Common myeloid progenitor, CD34-positive (primary cell): Measurements from ENCODE around the gene ACSM3.

Experiments used
- CTCF ChIA-PET: fragments of 350-600 bp; sonication (Branson Sonifier 250); formaldehyde crosslinking; loops from one replicate; lab custom pipeline; 2021; ENCODE audit warnings: antibody characterized with exemption; lab: Charles Lee
- POLR2A ChIA-PET: fragments of 350-600 bp; sonication (Branson Sonifier 250); formaldehyde crosslinking; loops from one replicate; lab custom pipeline; 2021; ENCODE audit warnings: antibody characterized with exemption; lab: Charles Lee
- DNase-seq, 3 donors: peaks; one replicate each; pipeline versions ENCODE4 v3.0.0 to v3.0.0-alpha.2; 2013
- H3K27ac ChIP-seq, 2 experiments: 1 replicate in 1 of 2; 2 replicates in 1 of 2; pipeline ENCODE4 v1.7.0; 2013; ENCODE audit warnings: inconsistent platforms in 2 of 2, low read length in 2 of 2, mild to moderate bottlenecking in 2 of 2, low read depth in 1 of 2, moderate library complexity in 1 of 2; ENCODE audit not compliant: severe bottlenecking in 2 of 2, insufficient read depth in 1 of 2, poor library complexity in 1 of 2
- H3K27me3 ChIP-seq, 5 experiments: replicated peaks in 2 of 5; 1 replicate in 3 of 5; 2 replicates in 2 of 5; pipeline versions ENCODE4 v1.6.1 to v1.7.0; 2013; ENCODE audit warnings: low read length in 4 of 5, mild to moderate bottlenecking in 2 of 5, moderate library complexity in 2 of 5, inconsistent platforms in 1 of 5; ENCODE audit not compliant: insufficient read depth in 5 of 5, control insufficient read depth in 4 of 5
- H3K36me3 ChIP-seq, 4 experiments: 1 replicate in 2 of 4; 2 replicates in 2 of 4; pipeline versions ENCODE4 v1.6.1 to v1.7.0; 2013; ENCODE audit warnings: low read length in 3 of 4, control low read depth in 1 of 4, mild to moderate bottlenecking in 1 of 4; ENCODE audit not compliant: control insufficient read depth in 4 of 4, insufficient read depth in 4 of 4
- H3K4me1 ChIP-seq, 4 experiments: 1 replicate in 3 of 4; 2 replicates in 1 of 4; pipeline versions ENCODE4 v1.6.1 to v1.7.1; 2013; ENCODE audit warnings: low read length in 3 of 4, mild to moderate bottlenecking in 3 of 4, control low read depth in 1 of 4, inconsistent platforms in 1 of 4, moderate library complexity in 1 of 4; ENCODE audit not compliant: control insufficient read depth in 4 of 4, insufficient read depth in 4 of 4; ENCODE audit errors: control extremely low read depth in 1 of 4
- H3K4me3 ChIP-seq, 7 experiments: 1 replicate in 4 of 7; 2 replicates in 3 of 7; pipeline versions ENCODE4 v1.5.1 to v1.7.0; 2013; ENCODE audit warnings: mild to moderate bottlenecking in 7 of 7, low read length in 6 of 7, moderate library complexity in 6 of 7, inconsistent platforms in 2 of 7, low read depth in 2 of 7, control low read depth in 1 of 7; ENCODE audit not compliant: insufficient read depth in 4 of 7, control insufficient read depth in 1 of 7; ENCODE audit errors: extremely low read depth in 1 of 7
- H3K9me3 ChIP-seq, 5 experiments: 1 replicate in 4 of 5; 2 replicates in 1 of 5; pipeline versions ENCODE4 v1.6.1 to v1.7.1; 2013; ENCODE audit warnings: low read length in 4 of 5, mild to moderate bottlenecking in 2 of 5, inconsistent platforms in 1 of 5, low read depth in 1 of 5, moderate library complexity in 1 of 5; ENCODE audit not compliant: control insufficient read depth in 4 of 5, insufficient read depth in 2 of 5; ENCODE audit errors: control extremely low read depth in 1 of 5
- WGBS: methylation state at CpG from one replicate; pipeline ENCODE4 v1.1.5; 2013; ENCODE audit not compliant: insufficient coverage; 5-methylcytosine and 5-hydroxymethylcytosine counted together

Gene ACSM3

GRCh38 chr16:20765732-20766131 lies 1.9 kb downstream of the ACSM3 start:
- WGBS, result no CpG with 5 or more reads among the region's 2 CpGs
- DNase-seq, result no peak
- Histone ChIP-seq H3K4me1 (peaks cover 0 to 35% (median 19%) of the 10 kb centered on the region in 4 experiments), H3K36me3 (peaks cover 0 to 6% (median under 1%) of the 10 kb centered on the region in 4 experiments), H3K9me3 (peaks cover 0 to 16% (median 5%) of the 10 kb centered on the region in 5 experiments), H3K4me3 (peak overlapping the region in 1 of 7 experiments; percentile 51), H3K27me3 (no peaks in the 10 kb centered on the region), H3K27ac (peak overlapping the region in 1 of 2 experiments; percentile 55)
- ChIA-PET CTCF (interaction anchor here (1.4 to 3.1 kb wide), 3 partner anchors 10 to 125 kb away, joined by 3 to 9 read pairs (median 8); no protein-coding TSS in a partner anchor), POLR2A (no interaction called here)

- no peaks in the 10 kb centered on the region for H3K27me3 ChIP-seq
- ChIA-PET CTCF (interaction anchor here (1.4 to 3.1 kb wide), 2 partner anchors 21 to 125 kb away, joined by 3 to 9 read pairs; no protein-coding TSS in a partner anchor), POLR2A (no interaction called here)
- no CpG with 5 or more reads among the region's 5 CpGs for WGBS
- H3K4me3 ChIP-seq, result no peak overlapping the region
- DNase-seq, result no peak
- H3K9me3 ChIP-seq, result peaks cover 0 to 12% (median 3%) of the 10 kb centered on the region in 5 experiments
- no peak overlapping the region for H3K27ac ChIP-seq
- H3K4me1 ChIP-seq, result peaks cover 0 to 35% (median 19%) of the 10 kb centered on the region in 4 experiments
- H3K36me3 ChIP-seq, result peaks cover 0 to 8% (median under 1%) of the 10 kb centered on the region in 4 experiments
These were observed 2.5 kb downstream of the ACSM3 start for GRCh38 chr16:20766294-20766693.

- no peak overlapping the region for H3K4me3 ChIP-seq
- no peak overlapping the region for H3K27ac ChIP-seq
- ChIA-PET POLR2A (no interaction called here), CTCF (no interaction called here)
- no peak for DNase-seq
- H3K9me3 ChIP-seq, result no peaks in the 10 kb centered on the region
- H3K36me3 ChIP-seq, result peaks cover 0 to 8% (median under 1%) of the 10 kb centered on the region in 4 experiments
- H3K4me1 ChIP-seq, result peaks cover 0 to 35% (median 19%) of the 10 kb centered on the region in 4 experiments
- H3K27me3 ChIP-seq, result no peaks in the 10 kb centered on the region
These were observed 3.8 kb downstream of the ACSM3 start for GRCh38 chr16:20767577-20767976.

GRCh38 chr16:20768121-20768520 lies 4.3 kb downstream of the ACSM3 start:
- WGBS, result 100% methylated on average over 1 of the region's 1 CpG
- ChIA-PET CTCF (no interaction called here), POLR2A (no interaction called here)
- Histone ChIP-seq H3K36me3 (peaks cover 0 to 8% (median under 1%) of the 10 kb centered on the region in 4 experiments), H3K9me3 (no peaks in the 10 kb centered on the region), H3K4me3 (no peak overlapping the region), H3K27me3 (no peaks in the 10 kb centered on the region), H3K4me1 (peaks cover 0 to 34% (median 19%) of the 10 kb centered on the region in 4 experiments), H3K27ac (no peak overlapping the region)
- no peak for DNase-seq

- CTCF ChIA-PET, result no interaction called here
- Histone ChIP-seq H3K27ac (no peak overlapping the region), H3K4me3 (no peak overlapping the region), H3K4me1 (peaks cover 0 to 29% (median 14%) of the 10 kb centered on the region in 4 experiments), H3K36me3 (peaks cover 0 to 8% (median under 1%) of the 10 kb centered on the region in 4 experiments), H3K9me3 (no peaks in the 10 kb centered on the region), H3K27me3 (no peaks in the 10 kb centered on the region)
- POLR2A ChIA-PET, result no interaction called here
- 67% methylated on average over 1 of the region's 1 CpG for WGBS
- no peak for DNase-seq
These were observed 5.0 kb downstream of the ACSM3 start for GRCh38 chr16:20768818-20769217.

GRCh38 chr16:20773679-20774078 lies 9.9 kb downstream of the ACSM3 start:
- CTCF ChIA-PET, result interaction anchor here (1.3 to 8.8 kb wide), 5 partner anchors 9 to 33 kb away, joined by 4 to 67 read pairs (median 8); partner anchors contain the start of genes ACSM3, ERI2 and REXO5

GRCh38 chr16:20774703-20775362 lies 11.0 kb downstream of the ACSM3 start:
- peak; percentile 72 to 86 (median 80) for DNase-seq
- Histone ChIP-seq H3K27me3 (no peaks in the 10 kb centered on the region), H3K27ac (no peak overlapping the region), H3K36me3 (peaks cover 6 to 38% (median 9%) of the 10 kb centered on the region in 4 experiments), H3K4me3 (no peak overlapping the region), H3K9me3 (no peaks in the 10 kb centered on the region), H3K4me1 (peaks cover 0 to 5% (median 0%) of the 10 kb centered on the region in 4 experiments)
- WGBS, result 86% methylated on average over 5 of the region's 7 CpGs
- ChIA-PET CTCF (interaction anchor here (0.7 to 8.8 kb wide), 12 partner anchors 10 to 503 kb away, joined by 3 to 67 read pairs (median 4); partner anchors contain the start of genes ACSM3, ERI2 and REXO5), POLR2A (no interaction called here)

More at GRCh38 chr16:20773679-20774078, 9.9 kb downstream of the ACSM3 start:
- 100% methylated on average over 1 of the region's 3 CpGs for WGBS
- Histone ChIP-seq H3K27ac (no peak overlapping the region), H3K4me1 (peaks cover 0 to 7% (median 0%) of the 10 kb centered on the region in 4 experiments), H3K27me3 (no peaks in the 10 kb centered on the region), H3K9me3 (no peaks in the 10 kb centered on the region), H3K4me3 (no peak overlapping the region), H3K36me3 (peaks cover 6 to 30% (median 9%) of the 10 kb centered on the region in 4 experiments)
- no peak for DNase-seq
- POLR2A ChIA-PET, result interaction anchor here (0.6 kb wide), 1 partner anchor 100 kb away, joined by 4 read pairs; no protein-coding TSS in a partner anchor
